H1 (cell line): Measurements from ENCODE around the gene ZNF879. TPM values are rescaled to one million over a fixed set of nuclear protein-coding genes. Genes with fewer than 3 reads are reported as not detected.

Source experiments
- E2F6 ChIP-seq: IDR thresholded peaks from 2 replicates; pipeline ENCODE4 v1.6.1; 2012; ENCODE audit warnings: inconsistent platforms
- EZH2 ChIP-seq: fragments of 200-600 bp; sonication (generic); IDR thresholded peaks from 2 replicates; pipeline ENCODE4 v1.7.1; 2012; ENCODE audit warnings: low read depth, mild to moderate bottlenecking, moderate library complexity, low read length, inconsistent platforms; ENCODE audit not compliant: severe bottlenecking
- JUND ChIP-seq: IDR thresholded peaks from 2 replicates; pipeline ENCODE4 v1.6.1; 2011; ENCODE audit warnings: mild to moderate bottlenecking, improper control_type of control experiment, low read length
- MAX ChIP-seq: IDR thresholded peaks from 2 replicates; pipeline ENCODE4 v1.6.1; 2012; ENCODE audit warnings: inconsistent platforms
- TCF12 ChIP-seq: IDR thresholded peaks from 2 replicates; pipeline ENCODE4 v1.6.1; 2011; ENCODE audit warnings: low read depth, mild to moderate bottlenecking, low read length
- polyA plus RNA-seq, 7 experiments: library from polyadenylated mRNA; depleted of rRNA in 3 of 7; stranded (reverse) in 5 of 7; unstranded in 2 of 7; fragments of >200 nt in 5 of 7; fragments of 200-250 nt in 2 of 7; gene quantifications; 1 replicate in 5 of 7; 2 replicates in 1 of 7; 4 replicates in 1 of 7; pipeline versions ENCODE4 v1.2.1 to v1.2.3, GENCODE V29; 2011 to 2013; ENCODE audit warnings: missing spikeins in 2 of 7, mixed read lengths in 2 of 7
- total RNA-seq: library from RNA; stranded (reverse); fragmentation: NEBNext Ultra II Directional; extraction: Animal tissue kit (Norgen Biotek cat#: 25700); gene quantifications from 2 replicates; pipeline ENCODE4 v1.2.1, GENCODE V29; 2021
- TF ChIP-seq, protein P1 (sequence below), 3 experiments: IDR thresholded peaks; 1 replicate in 2 of 3; 2 replicates in 1 of 3; pipeline versions ENCODE4 v1.5.1 to v1.6.1; 2011; ENCODE audit warnings: low read length in 3 of 3, mild to moderate bottlenecking in 3 of 3, inconsistent platforms in 2 of 3, low read depth in 1 of 3, moderate library complexity in 1 of 3; ENCODE audit not compliant: insufficient read depth in 1 of 3; ENCODE audit errors: control extremely low read depth in 1 of 3

ZNF879 gene
- total and polyA plus RNA-seq, 2 of the 8 experiments (the other 6 are each of a cell fraction or from before 2014, with no cell fraction given), result 2.2 to 3.1 TPM

DNA sequence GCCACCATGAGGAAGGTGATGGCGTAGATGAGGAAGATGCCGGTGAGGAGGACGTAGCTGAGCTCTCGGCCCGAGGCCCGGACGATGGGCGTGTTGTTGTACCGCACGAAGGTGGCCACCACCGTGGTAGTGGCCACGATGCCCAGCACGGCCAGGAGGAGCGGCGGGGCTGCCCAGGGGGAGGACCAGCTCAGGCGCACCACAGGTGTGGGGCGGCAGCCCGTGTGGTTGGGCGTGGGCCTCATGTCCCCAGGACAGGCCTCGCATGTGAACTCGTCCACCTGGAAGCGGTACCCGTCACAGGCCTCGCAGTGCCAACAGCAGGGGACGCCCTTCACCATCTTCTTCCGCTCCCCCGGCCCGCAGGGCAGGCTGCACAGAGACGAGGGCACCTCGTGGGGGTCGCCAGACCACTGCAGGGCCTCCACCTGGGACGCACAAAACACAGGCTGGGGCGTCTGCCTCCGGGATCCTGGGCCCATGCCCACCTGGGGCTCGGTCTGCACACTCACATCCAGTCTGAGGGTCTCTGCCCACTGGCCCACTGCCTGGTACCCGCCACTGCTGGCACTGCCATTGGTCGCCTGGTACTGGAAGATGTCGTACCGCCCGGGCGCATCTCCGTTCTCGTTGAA lies 37.2 kb upstream of the ZNF879 start (continued):
- no peak for TF ChIP-seq EZH2
- TF ChIP-seq, protein P1, sequence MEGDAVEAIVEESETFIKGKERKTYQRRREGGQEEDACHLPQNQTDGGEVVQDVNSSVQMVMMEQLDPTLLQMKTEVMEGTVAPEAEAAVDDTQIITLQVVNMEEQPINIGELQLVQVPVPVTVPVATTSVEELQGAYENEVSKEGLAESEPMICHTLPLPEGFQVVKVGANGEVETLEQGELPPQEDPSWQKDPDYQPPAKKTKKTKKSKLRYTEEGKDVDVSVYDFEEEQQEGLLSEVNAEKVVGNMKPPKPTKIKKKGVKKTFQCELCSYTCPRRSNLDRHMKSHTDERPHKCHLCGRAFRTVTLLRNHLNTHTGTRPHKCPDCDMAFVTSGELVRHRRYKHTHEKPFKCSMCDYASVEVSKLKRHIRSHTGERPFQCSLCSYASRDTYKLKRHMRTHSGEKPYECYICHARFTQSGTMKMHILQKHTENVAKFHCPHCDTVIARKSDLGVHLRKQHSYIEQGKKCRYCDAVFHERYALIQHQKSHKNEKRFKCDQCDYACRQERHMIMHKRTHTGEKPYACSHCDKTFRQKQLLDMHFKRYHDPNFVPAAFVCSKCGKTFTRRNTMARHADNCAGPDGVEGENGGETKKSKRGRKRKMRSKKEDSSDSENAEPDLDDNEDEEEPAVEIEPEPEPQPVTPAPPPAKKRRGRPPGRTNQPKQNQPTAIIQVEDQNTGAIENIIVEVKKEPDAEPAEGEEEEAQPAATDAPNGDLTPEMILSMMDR (IDR thresholded peaks at IDR 0.05; ENCODE audit: control extremely low read depth in 1 of 3, insufficient read depth in 1 of 3, low read depth in 1 of 3, low read length in 3 of 3), result no peak
- no peak for TF ChIP-seq MAX
- no peak for TF ChIP-seq E2F6
- TF ChIP-seq TCF12, result no peak
- TF ChIP-seq JUND, result no peak
